Smooth muscle cell (in vitro differentiated cells): ENCODE data around the gene NXNL1. TPM values are rescaled to one million over a fixed set of nuclear protein-coding genes. Genes with fewer than 3 reads are reported as not detected.

Source experiments
- DNase-seq: peaks from one replicate; lab custom pipeline; 2025; ENCODE audit not compliant: unreplicated experiment; lab: John Stamatoyannopoulos, UW
- H2AFZ ChIP-seq: fragments of 200-600 bp; sonication (generic); 2 replicates; pipeline ENCODE4 v1.6.0; 2016; ENCODE audit warnings: antibody characterized with exemption, low read depth, mild to moderate bottlenecking
- H3F3A ChIP-seq: fragments of 200-600 bp; sonication (generic); 2 replicates; pipeline ENCODE4 v1.6.0; 2017; ENCODE audit warnings: antibody characterized with exemption, low read depth
- H3K27ac ChIP-seq: fragments of 200-600 bp; sonication (generic); 2 replicates; pipeline ENCODE4 v1.5.1; 2016; ENCODE audit warnings: low read depth, mild to moderate bottlenecking
- H3K27me3 ChIP-seq: fragments of 200-600 bp; sonication (generic); 2 replicates; pipeline ENCODE4 v1.6.1; 2016; ENCODE audit warnings: low read depth, mild to moderate bottlenecking
- H3K36me3 ChIP-seq: fragments of 200-600 bp; sonication (generic); 2 replicates; pipeline ENCODE4 v1.5.1; 2016; ENCODE audit warnings: low read depth
- H3K4me1 ChIP-seq: fragments of 200-600 bp; sonication (generic); 2 replicates; pipeline ENCODE4 v1.5.1; 2016; ENCODE audit warnings: low read depth
- H3K4me2 ChIP-seq: fragments of 200-600 bp; sonication (generic); 2 replicates; pipeline ENCODE4 v1.6.0; 2016; ENCODE audit warnings: mild to moderate bottlenecking
- H3K4me3 ChIP-seq: fragments of 200-600 bp; sonication (generic); 2 replicates; pipeline ENCODE4 v1.5.1; 2016; ENCODE audit warnings: mild to moderate bottlenecking
- H3K79me2 ChIP-seq: fragments of 200-600 bp; sonication (generic); 2 replicates; pipeline ENCODE4 v1.6.0; 2016; ENCODE audit warnings: low read depth, mild to moderate bottlenecking
- H3K9ac ChIP-seq: fragments of 200-600 bp; sonication (generic); 2 replicates; pipeline ENCODE4 v1.6.0; 2016; ENCODE audit warnings: low read depth
- H3K9me3 ChIP-seq: fragments of 200-600 bp; sonication (generic); replicated peaks from 2 replicates; pipeline ENCODE4 v1.5.1; 2016; ENCODE audit warnings: low read depth
- H4K20me1 ChIP-seq: fragments of 200-600 bp; sonication (generic); 2 replicates; pipeline ENCODE4 v1.6.0; 2016; ENCODE audit warnings: low read depth
- CTCF ChIP-seq: fragments of 200-600 bp; sonication (generic); IDR thresholded peaks from 2 replicates; pipeline ENCODE4 v1.5.1; 2017; ENCODE audit warnings: borderline replicate concordance, mild to moderate bottlenecking, antibody characterized with exemption; ENCODE audit not compliant: insufficient read depth, poor library complexity, severe bottlenecking
- WGBS: methylation state at CpG from one replicate; pipeline ENCODE4 v1.1.7; 2016; ENCODE audit warnings: low lambda C conversion rate; 5-methylcytosine and 5-hydroxymethylcytosine counted together
- polyA plus RNA-seq: library from polyadenylated mRNA; unstranded; fragments of >200 nt; fragmentation: Nextera tagmentation; extraction: Ambion mirVana; gene quantifications from 2 replicates; pipeline ENCODE4 v1.2.1, GENCODE V29; 2016
- total RNA-seq: library from RNA; depleted of rRNA; stranded (reverse); fragments of >200 nt; gene quantifications from 2 replicates; pipeline ENCODE4 v1.2.3, GENCODE V29; 2014

Gene NXNL1
- total and polyA plus RNA-seq, 2 experiments from 2014 or later = 0.45 TPM; not detected in 1

- no peak for TF ChIP-seq CTCF
- Histone ChIP-seq H3K79me2 (no peaks in the 10 kb centered on the region), H4K20me1 (no peaks in the 10 kb centered on the region), H3K27ac (peak overlapping the region; percentile 66), H3K9me3 (no peaks in the 10 kb centered on the region), H3K27me3 (no peaks in the 10 kb centered on the region), H3K36me3 (no peaks in the 10 kb centered on the region), H3F3A (peaks cover 8% of the 10 kb centered on the region), H3K4me2 (peak overlapping the region; percentile 75), H3K4me3 (peak overlapping the region; percentile 97), H2AFZ (peak overlapping the region; percentile 81), H3K9ac (no peak overlapping the region), H3K4me1 (peaks cover 14% of the 10 kb centered on the region)
- DNase-seq = no peak
- WGBS = 46% methylated on average over 3 of the region's 3 CpGs
Observed at GRCh38 chr19:17418710-17419109, 42.0 kb downstream of the NXNL1 start.

DNA sequence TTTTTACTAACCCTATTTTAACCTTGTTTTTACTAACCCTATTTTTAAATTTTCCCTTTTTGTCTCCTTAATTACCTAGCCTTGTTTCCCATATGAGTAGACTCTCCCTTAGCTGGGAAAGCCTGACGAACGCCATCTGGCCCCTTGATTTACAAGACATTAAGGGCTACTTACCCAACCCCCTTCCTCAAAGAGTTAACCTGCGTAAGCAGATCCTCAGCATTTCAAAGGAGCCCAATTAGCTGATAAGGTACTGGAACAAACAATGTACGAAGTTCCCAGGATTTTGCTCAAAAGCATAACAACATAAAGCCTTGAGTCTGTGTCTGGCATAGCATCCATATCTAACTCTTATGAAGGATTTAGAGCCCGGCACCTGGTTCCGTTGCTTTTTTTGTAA, 45.6 kb downstream of the NXNL1 start:
- Histone ChIP-seq H3K4me1 (peaks cover 24% of the 10 kb centered on the region), H3K4me3 (peak overlapping the region; percentile 33), H3K27ac (no peak overlapping the region), H3F3A (peaks cover 13% of the 10 kb centered on the region), H3K36me3 (no peaks in the 10 kb centered on the region), H3K4me2 (peak overlapping the region; percentile 73), H2AFZ (peak overlapping the region; percentile 81), H3K27me3 (no peaks in the 10 kb centered on the region), H4K20me1 (no peaks in the 10 kb centered on the region), H3K9ac (no peak overlapping the region), H3K9me3 (no peaks in the 10 kb centered on the region), H3K79me2 (no peaks in the 10 kb centered on the region)
- TF ChIP-seq CTCF = no peak
- DNase-seq = no peak
- 12% methylated on average over 6 of the region's 6 CpGs for WGBS

DNA sequence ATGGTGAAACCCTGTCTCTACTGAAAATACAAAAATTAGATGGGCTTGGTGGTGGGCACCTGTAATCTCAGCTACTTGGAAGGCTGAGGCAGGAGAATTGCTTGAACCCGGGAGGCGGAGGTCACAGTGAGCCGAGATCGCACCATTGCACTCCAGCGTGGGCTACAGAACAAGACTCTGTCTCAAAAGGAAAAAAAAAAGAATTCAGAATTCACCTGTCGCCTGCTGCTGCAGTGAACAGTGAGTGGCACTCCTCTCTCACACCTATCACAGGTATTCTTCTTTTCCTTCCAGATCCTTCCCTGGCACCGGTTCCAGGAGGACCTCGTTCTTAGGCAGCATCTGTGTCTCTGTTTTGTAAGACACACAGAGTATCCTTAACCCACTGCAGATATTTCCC, 46.6 kb downstream of the NXNL1 start:
- no peak overlapping the region for H3K4me3 ChIP-seq
- TF ChIP-seq CTCF = no peak
- no peak overlapping the region for H3K27ac ChIP-seq
- H3K27me3 ChIP-seq = no peaks in the 10 kb centered on the region
- H3F3A ChIP-seq = peaks cover 9% of the 10 kb centered on the region
- no peak for DNase-seq
- no peaks in the 10 kb centered on the region for H3K79me2 ChIP-seq
- H4K20me1 ChIP-seq = no peaks in the 10 kb centered on the region
- H2AFZ ChIP-seq = no peak overlapping the region
- no peak overlapping the region for H3K9ac ChIP-seq
- H3K4me2 ChIP-seq = no peak overlapping the region
- H3K36me3 ChIP-seq = no peaks in the 10 kb centered on the region
- no peaks in the 10 kb centered on the region for H3K9me3 ChIP-seq
- H3K4me1 ChIP-seq = peaks cover 21% of the 10 kb centered on the region
- 94% methylated on average over 8 of the region's 8 CpGs for WGBS

DNA sequence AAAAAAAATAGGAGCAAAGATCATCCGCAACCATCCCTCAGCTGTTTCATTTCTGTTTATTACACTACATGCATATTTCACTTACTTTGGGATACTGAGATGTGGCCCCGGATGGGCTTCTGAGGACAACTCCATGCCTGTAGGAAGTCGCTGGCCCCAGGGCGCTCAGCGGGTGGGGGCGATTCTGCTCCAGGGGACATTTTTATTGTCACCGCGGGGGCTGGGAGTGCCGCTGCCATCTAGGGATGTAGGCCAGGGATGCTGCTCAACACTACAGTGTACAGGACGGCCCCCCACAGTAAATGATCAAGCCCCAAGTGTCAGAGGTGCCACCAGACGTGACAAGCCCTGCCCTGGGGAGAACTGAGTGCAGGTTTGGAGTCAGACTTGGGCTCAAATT, 48.9 kb downstream of the NXNL1 start:
- no peak for DNase-seq
- Histone ChIP-seq H3F3A (peaks cover 5% of the 10 kb centered on the region), H3K4me3 (no peak overlapping the region), H3K27ac (no peak overlapping the region), H4K20me1 (no peaks in the 10 kb centered on the region), H3K36me3 (no peaks in the 10 kb centered on the region), H2AFZ (no peak overlapping the region), H3K79me2 (no peaks in the 10 kb centered on the region), H3K27me3 (no peaks in the 10 kb centered on the region), H3K4me2 (no peak overlapping the region), H3K4me1 (peaks cover 17% of the 10 kb centered on the region), H3K9ac (no peak overlapping the region), H3K9me3 (no peaks in the 10 kb centered on the region)
- WGBS = 75% methylated on average over 11 of the region's 11 CpGs
- TF ChIP-seq CTCF = no peak
